IPS-18c (cell line): ENCODE measurements around the gene PPIE.
A peak's percentile ranks its signal among the peaks of the same experiment; 100 is the strongest.

Source experiments
- H3K4me3 ChIP-seq: 2 replicates; pipeline ENCODE4 v1.7.0; 2013; ENCODE audit warnings: low read depth, mild to moderate bottlenecking, low read length, moderate library complexity; ENCODE audit not compliant: insufficient read depth
- H3K9me3 ChIP-seq: one replicate; pipeline ENCODE4 v1.6.1; 2013; ENCODE audit warnings: mild to moderate bottlenecking, low read length, moderate library complexity; ENCODE audit not compliant: control insufficient read depth, insufficient read depth

PPIE gene

GRCh38 chr1:39711104-39711965 is 27.3 kb upstream of the PPIE start:
- Histone ChIP-seq H3K4me3 (peak overlapping the region; percentile 16; the same call in 1 of the 2 replicates), H3K9me3 (no peaks in the 10 kb centered on the region)

- H3K9me3 ChIP-seq: no peaks in the 10 kb centered on the region
- no peak overlapping the region for H3K4me3 ChIP-seq
Observed at GRCh38 chr1:39711966-39712340, 26.7 kb upstream of the PPIE start.

DNA sequence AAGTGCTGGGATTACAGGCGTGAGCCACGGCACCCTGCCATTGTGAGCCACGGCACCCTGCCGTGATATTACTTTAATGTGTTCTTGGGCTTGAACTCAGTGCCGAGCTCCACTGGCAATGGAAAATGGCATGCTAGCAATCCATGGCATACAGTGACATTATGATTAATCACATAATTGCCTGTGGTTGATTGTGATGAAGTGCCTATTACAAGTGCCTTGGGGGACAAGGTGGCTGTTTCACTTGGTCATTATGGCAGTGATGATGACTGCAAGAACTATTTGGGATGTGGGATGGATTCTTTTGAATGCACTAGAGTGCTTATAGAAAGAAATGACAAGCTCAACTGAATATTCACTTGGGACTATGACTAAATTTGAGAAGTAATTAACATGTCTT is 25.1 kb upstream of the PPIE start:
- no peak overlapping the region for H3K4me3 ChIP-seq
- no peaks in the 10 kb centered on the region for H3K9me3 ChIP-seq

DNA sequence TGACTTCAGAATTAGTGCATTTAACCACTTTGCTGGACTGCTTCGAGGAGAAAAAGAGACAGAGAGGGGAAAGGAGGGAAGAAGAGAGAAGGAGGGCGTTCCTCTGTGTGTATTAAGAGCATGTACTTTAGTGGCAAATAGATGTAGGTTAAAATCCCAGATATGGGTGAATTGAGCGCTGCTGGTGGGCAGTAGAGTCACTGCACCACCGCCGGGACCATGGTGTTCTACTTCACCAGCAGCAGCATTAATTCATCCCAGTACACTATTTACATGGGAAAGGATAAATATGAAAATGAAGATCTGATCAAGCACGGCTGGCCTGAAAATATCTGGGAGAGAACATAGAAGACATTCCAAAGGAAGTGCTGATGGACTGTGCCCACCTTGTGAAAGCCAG is 20.9 kb upstream of the PPIE start:
- no peaks in the 10 kb centered on the region for H3K9me3 ChIP-seq
- no peak overlapping the region for H3K4me3 ChIP-seq

DNA sequence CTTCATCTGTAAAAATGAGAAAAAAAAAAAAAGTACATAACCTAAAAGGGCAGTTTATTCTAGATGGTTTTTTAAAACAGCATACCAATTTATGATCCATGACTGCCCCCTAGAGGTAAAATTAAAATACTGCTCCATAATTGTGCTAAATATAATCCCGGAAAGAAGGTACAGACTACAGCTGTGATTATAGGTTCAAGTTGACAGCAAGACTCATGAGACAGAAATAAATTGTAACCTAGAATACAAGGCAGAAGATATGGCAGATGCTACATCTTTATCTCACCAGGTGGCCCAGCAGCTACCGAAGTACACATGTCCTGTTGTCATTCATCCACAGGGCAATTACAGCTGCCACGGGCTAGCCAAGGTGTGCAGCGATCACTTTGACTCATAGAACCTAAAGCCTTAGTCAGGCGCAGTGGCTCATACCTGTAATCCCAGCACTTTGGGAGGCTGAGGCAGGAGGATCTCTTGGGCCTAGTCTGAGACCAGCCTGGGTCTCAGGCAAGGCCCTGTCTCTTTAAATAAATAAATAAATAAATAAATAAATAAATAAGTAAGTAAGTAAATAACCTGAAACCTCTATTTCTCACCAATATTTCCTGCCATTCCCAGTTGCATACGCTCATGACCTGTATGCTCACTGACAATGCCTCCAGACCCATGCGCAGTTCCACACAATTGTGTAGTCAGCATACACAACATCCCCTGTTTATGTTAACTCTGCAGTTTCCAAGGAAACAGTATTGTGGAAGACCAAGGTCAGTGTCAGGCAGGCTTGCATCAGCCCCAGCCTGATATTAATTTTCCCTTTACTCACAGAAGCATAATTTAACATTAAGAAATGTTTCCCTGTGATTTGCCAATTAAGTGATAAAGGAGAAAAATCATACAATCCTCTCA is 18.3 kb upstream of the PPIE start:
- Histone ChIP-seq H3K9me3 (no peaks in the 10 kb centered on the region), H3K4me3 (no peak overlapping the region)

GRCh38 chr1:39721664-39722063 is 17.0 kb upstream of the PPIE start:
- H3K4me3 ChIP-seq: no peak overlapping the region
- H3K9me3 ChIP-seq: no peaks in the 10 kb centered on the region

DNA sequence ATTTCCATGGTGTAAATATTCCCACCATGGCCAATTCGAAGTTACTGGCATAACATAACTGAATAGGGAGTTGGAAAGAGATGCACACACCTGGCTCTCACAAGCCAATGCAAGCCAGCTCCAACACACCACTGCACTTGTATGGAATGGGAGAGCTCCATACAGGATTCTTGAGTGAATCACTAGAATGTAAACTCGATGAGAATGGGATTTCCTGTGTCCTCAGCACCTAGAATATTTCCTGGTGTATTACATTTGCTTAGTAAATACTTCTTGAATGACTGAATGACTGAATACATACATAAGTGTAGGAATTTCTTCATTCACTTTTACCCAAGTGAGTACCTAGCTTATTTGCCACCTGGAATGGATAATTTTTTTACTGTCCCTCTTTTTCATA is 16.2 kb upstream of the PPIE start:
- no peak overlapping the region for H3K4me3 ChIP-seq
- H3K9me3 ChIP-seq: no peaks in the 10 kb centered on the region

GRCh38 chr1:39726600-39726999 is 12.1 kb upstream of the PPIE start:
- Histone ChIP-seq H3K9me3 (no peaks in the 10 kb centered on the region), H3K4me3 (no peak overlapping the region)

DNA sequence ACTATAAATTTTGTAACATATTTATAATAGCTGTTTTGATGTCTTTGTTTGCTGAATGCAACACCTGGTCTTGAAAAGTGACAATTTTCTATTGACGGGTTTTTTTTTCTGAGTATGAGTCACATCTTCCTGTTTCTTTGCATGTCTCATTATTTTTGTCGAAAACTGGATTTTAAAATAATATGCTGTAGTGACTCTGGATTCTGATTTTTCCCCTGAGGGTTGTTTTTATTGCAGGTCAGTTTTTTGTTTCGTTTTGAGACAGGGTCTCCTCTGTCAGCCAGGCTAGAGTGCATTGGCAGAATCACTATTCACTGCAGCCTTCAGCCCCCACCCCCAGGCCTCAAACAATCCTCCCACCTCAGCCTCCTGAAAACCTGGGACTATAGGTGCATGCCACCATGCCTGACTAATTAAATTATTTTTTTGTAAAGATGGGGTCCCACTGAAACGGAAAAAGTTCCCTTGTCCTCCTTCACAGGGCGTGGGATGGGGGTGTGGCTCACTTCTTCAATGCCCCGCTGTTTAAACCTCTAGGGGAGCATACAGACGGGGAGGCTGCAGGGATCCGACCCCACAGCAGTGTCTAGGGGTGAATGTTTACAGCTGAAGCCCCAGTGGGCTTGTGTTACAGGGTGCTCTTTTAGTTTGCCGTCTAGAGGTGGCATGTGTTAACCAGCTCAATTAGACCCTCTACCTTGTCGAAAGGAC is 11.3 kb upstream of the PPIE start:
- no peak overlapping the region for H3K4me3 ChIP-seq
- H3K9me3 ChIP-seq: no peaks in the 10 kb centered on the region

GRCh38 chr1:39727932-39728317 is 10.8 kb upstream of the PPIE start:
- Histone ChIP-seq H3K9me3 (no peaks in the 10 kb centered on the region), H3K4me3 (no peak overlapping the region)

- Histone ChIP-seq H3K4me3 (no peak overlapping the region), H3K9me3 (no peaks in the 10 kb centered on the region)
Observed at GRCh38 chr1:39729030-39729429, 9.7 kb upstream of the PPIE start.

DNA sequence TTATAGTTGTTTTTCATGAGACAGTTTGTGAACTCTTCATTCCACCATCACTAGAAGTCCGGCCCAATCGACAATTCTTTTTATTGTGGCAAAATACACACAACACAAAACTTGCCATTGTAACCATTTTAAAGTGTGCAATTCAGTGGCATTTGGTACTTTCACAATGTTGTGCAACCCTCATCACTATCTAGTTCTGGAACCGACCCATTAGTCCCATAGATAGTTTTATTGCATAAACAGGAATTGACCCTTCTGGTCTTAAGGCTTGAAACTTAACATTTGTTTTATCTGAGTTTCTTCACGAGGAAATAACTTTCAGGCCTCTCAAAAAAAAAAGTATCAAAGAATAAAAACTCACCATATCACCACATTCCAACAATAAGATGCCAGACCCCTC is 8.8 kb upstream of the PPIE start:
- no peaks in the 10 kb centered on the region for H3K9me3 ChIP-seq
- no peak overlapping the region for H3K4me3 ChIP-seq

DNA sequence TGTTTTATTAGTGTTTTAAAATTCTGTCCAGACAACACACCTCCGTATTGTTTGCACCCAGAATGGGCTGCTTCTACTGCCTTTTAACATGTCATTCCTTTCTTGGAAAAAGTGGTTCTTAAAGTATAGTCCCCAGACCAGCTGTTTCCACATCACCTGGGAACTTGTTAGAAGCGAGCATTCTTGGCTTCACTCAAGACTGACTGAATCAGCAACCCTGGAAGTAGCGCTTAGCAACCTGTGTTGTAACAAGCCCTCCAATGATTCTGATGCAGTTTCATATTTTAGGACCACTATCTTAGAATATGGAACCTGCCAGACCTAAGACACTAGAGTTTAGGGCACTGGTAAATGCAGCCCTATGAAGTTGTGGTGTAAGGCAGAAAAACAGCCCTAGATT is 6.0 kb upstream of the PPIE start:
- H3K9me3 ChIP-seq: no peaks in the 10 kb centered on the region

DNA sequence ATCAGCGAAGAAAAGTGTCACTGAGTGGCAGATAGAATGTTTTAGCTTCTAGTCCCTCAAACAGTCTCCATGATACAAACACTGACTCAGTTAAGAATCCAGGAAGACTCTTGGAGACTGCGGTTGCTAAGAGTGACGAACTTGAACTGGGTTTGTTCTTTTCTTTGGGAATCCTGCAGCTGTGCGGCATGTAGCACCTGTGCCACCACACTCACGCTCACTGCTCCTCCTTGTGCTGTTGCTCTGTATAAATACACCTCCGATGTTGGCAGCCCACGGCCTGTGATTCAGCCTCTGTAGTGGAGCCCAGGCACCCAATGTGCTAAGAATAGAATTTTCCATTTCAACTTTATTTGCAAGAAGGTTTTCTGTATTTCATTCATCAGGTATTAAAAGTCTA is 5.5 kb upstream of the PPIE start:
- Histone ChIP-seq H3K4me3 (no peak overlapping the region), H3K9me3 (no peaks in the 10 kb centered on the region)

More for the DNA sequence above, 6.0 kb upstream of the PPIE start:
- H3K4me3 ChIP-seq: no peak overlapping the region

- H3K4me3 ChIP-seq: no peak overlapping the region
- H3K9me3 ChIP-seq: no peaks in the 10 kb centered on the region
Observed at GRCh38 chr1:39735731-39736130, 3.0 kb upstream of the PPIE start.

GRCh38 chr1:39737546-39738169 is 1.0 kb upstream of the PPIE start:
- Histone ChIP-seq H3K4me3 (no peak overlapping the region), H3K9me3 (no peaks in the 10 kb centered on the region)

DNA sequence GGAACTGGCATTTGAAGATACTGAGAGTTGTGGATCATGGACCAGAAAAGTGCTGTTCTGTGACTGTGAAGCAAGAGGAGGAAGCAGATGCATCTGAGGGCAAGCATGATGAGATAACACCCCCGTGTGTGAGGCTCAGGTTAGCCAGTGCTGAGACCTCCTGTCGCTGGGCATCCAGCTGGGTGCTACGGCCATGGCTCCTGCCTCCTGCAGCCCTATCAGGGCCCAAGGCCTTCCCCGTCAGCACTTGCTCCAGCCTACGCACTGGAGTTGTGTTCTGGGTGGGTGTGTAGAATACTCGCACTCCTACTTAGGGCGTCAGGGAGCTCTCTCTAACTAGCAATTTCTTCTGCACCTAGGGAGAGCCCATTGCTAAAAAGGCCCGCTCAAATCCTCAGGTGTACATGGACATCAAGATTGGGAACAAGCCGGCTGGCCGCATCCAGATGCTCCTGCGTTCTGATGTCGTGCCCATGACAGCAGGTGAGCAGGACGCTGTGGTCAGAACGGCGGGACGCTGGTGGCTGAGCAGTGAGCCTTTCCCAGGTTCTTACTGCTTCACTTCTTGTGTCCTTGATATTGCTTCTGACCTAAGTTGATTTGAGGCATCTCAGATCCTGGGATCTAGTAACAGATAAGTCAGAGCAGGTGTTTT is 6.5 kb downstream of the PPIE start:
- Histone ChIP-seq H3K9me3 (no peaks in the 10 kb centered on the region), H3K4me3 (no peak overlapping the region)
